GM18909 (cell line): ENCODE data around the gene HILPDA.

Experiments
- ATAC-seq: cut with Tn5 transposase; IDR thresholded peaks from one replicate; pipeline ENCODE4 v1.9.1; 2021; ENCODE audit warnings: mild to moderate bottlenecking; ENCODE audit not compliant: unreplicated experiment, poor library complexity

The HILPDA gene

GRCh38 chr7:128455543-128456254, at the start of gene HILPDA:
TSS of gene HILPDA (plus strand) at chr7:128455878. CDS start at chr7:128457269, 1,391 bp downstream.
- ATAC-seq = peak; percentile 90

- ATAC-seq = no peak
Measured at GRCh38 chr7:128406314-128407232, 49.1 kb upstream of the HILPDA start.

GRCh38 chr7:128407233-128407589, 48.5 kb upstream of the HILPDA start:
- ATAC-seq = no peak

GRCh38 chr7:128407751-128408708, 47.6 kb upstream of the HILPDA start:
- no peak for ATAC-seq

- ATAC-seq = no peak
Measured at GRCh38 chr7:128408709-128409595, 46.7 kb upstream of the HILPDA start.

- ATAC-seq = peak; percentile 79
Measured at GRCh38 chr7:128409596-128410450, 45.9 kb upstream of the HILPDA start, which contains the start of gene IMPDH1. TSS of gene IMPDH1 (minus strand) at chr7:128409982. CDS start at chr7:128409901, 81 bp downstream.

- no peak for ATAC-seq
Measured at GRCh38 chr7:128410451-128410753, 45.3 kb upstream of the HILPDA start.

GRCh38 chr7:128415217-128415785, 40.4 kb upstream of the HILPDA start:
- no peak for ATAC-seq

- ATAC-seq = no peak
Measured at GRCh38 chr7:128417071-128417470, 38.6 kb upstream of the HILPDA start.

GRCh38 chr7:128419257-128419656, 36.4 kb upstream of the HILPDA start:
- ATAC-seq = no peak

- no peak for ATAC-seq
Measured at GRCh38 chr7:128420773-128421172, 34.9 kb upstream of the HILPDA start.

- no peak for ATAC-seq
Measured at GRCh38 chr7:128421384-128421783, 34.3 kb upstream of the HILPDA start.

- ATAC-seq = no peak
Measured at GRCh38 chr7:128422037-128422436, 33.6 kb upstream of the HILPDA start.

- ATAC-seq = no peak
Measured at GRCh38 chr7:128422842-128423241, 32.8 kb upstream of the HILPDA start.

GRCh38 chr7:128424686-128425275, 30.9 kb upstream of the HILPDA start:
- no peak for ATAC-seq

GRCh38 chr7:128425850-128426249, 29.8 kb upstream of the HILPDA start:
- no peak for ATAC-seq

GRCh38 chr7:128427289-128427891, 28.3 kb upstream of the HILPDA start:
- no peak for ATAC-seq
